ENCODE results near the gene MALSU1.

The MALSU1 gene
- total RNA-seq: 19.4 to 34.8 reads per million in 2 experiments

- peak; percentile 93 for DNase-seq (ENCODE audit: low read depth)
Measured at GRCh38 chr7:23298885-23299769, at the start of gene MALSU1. TSS of gene MALSU1 (plus strand) at chr7:23299339. CDS start at chr7:23299353, 14 bp downstream.

- no peak for DNase-seq (ENCODE audit: low read depth)
Measured at GRCh38 chr7:23249486-23249885, 49.7 kb upstream of the MALSU1 start.

- no peak for DNase-seq (ENCODE audit: low read depth)
Measured at GRCh38 chr7:23254051-23254681, 45.0 kb upstream of the MALSU1 start.

GRCh38 chr7:23256731-23257130 is 42.4 kb upstream of the MALSU1 start:
- DNase-seq (ENCODE audit: low read depth): no peak

- no peak for DNase-seq (ENCODE audit: low read depth)
Measured at GRCh38 chr7:23260371-23260770, 38.8 kb upstream of the MALSU1 start.

- peak; percentile 37 for DNase-seq (ENCODE audit: low read depth)
Measured at GRCh38 chr7:23261843-23262452, 37.2 kb upstream of the MALSU1 start.

GRCh38 chr7:23264916-23265458 is 34.2 kb upstream of the MALSU1 start:
- DNase-seq (ENCODE audit: low read depth): no peak

GRCh38 chr7:23266918-23267317 is 32.2 kb upstream of the MALSU1 start:
- no peak for DNase-seq (ENCODE audit: low read depth)

- no peak for DNase-seq (ENCODE audit: low read depth)
Measured at GRCh38 chr7:23267357-23267756, 31.8 kb upstream of the MALSU1 start.

- DNase-seq (ENCODE audit: low read depth): no peak
Measured at GRCh38 chr7:23268167-23268566, 31.0 kb upstream of the MALSU1 start.

GRCh38 chr7:23268746-23269145 is 30.4 kb upstream of the MALSU1 start:
- DNase-seq (ENCODE audit: low read depth): no peak

GRCh38 chr7:23272275-23272674 is 26.9 kb upstream of the MALSU1 start:
- no peak for DNase-seq (ENCODE audit: low read depth)

GRCh38 chr7:23273141-23273599 is 26.0 kb upstream of the MALSU1 start:
- peak; percentile 81 for DNase-seq (ENCODE audit: low read depth)

- no peak for DNase-seq (ENCODE audit: low read depth)
Measured at GRCh38 chr7:23275912-23276311, 23.2 kb upstream of the MALSU1 start.

GRCh38 chr7:23276376-23276775 is 22.8 kb upstream of the MALSU1 start:
- no peak for DNase-seq (ENCODE audit: low read depth)

GRCh38 chr7:23276947-23277346 is 22.2 kb upstream of the MALSU1 start:
- no peak for DNase-seq (ENCODE audit: low read depth)

GRCh38 chr7:23277359-23277989 is 21.7 kb upstream of the MALSU1 start:
- no peak for DNase-seq (ENCODE audit: low read depth)

- no peak for DNase-seq (ENCODE audit: low read depth)
Measured at GRCh38 chr7:23279819-23280525, 19.2 kb upstream of the MALSU1 start.

- DNase-seq (ENCODE audit: low read depth): no peak
Measured at GRCh38 chr7:23283086-23283485, 16.1 kb upstream of the MALSU1 start.

- DNase-seq (ENCODE audit: low read depth): no peak
Measured at GRCh38 chr7:23284871-23285270, 14.3 kb upstream of the MALSU1 start.
